Omental fat pad (tissue), 4 donors: ENCODE results near the gene PTTG1IP. TPM values are rescaled to one million over a fixed set of nuclear protein-coding genes. Genes with fewer than 3 reads are reported as not detected.
A peak's percentile ranks its signal among the peaks of the same experiment; 100 is the strongest.

Experiments used
- ATAC-seq: fragments of 150-250 bp; one replicate; pipeline ENCODE4 v1.9.1; 2016; ENCODE audit warnings: mild to moderate bottlenecking, moderate library complexity; ENCODE audit not compliant: low FRiP score
- DNase-seq: peaks from one replicate; pipeline ENCODE4 v3.0.0-alpha.2; 2019; ENCODE audit warnings: low spot score
- total RNA-seq, 4 donors: library from RNA; depleted of rRNA; stranded (reverse); fragments of >200 nt; gene quantifications; one replicate each; pipeline ENCODE4 v1.1.0, GENCODE V29; 2016
- TF ChIP-seq, protein P1 (sequence below), 3 donors: fragments of 450-650 bp; IDR thresholded peaks; one replicate each; pipeline ENCODE4 v1.5.1; 2016 to 2017; ENCODE audit warnings: antibody characterized with exemption in 3 of 3, mild to moderate bottlenecking in 3 of 3, moderate library complexity in 2 of 3

PTTG1IP gene
- total RNA-seq, 4 donors from 2014 or later: 200 to 241 (median 214) TPM

DNA sequence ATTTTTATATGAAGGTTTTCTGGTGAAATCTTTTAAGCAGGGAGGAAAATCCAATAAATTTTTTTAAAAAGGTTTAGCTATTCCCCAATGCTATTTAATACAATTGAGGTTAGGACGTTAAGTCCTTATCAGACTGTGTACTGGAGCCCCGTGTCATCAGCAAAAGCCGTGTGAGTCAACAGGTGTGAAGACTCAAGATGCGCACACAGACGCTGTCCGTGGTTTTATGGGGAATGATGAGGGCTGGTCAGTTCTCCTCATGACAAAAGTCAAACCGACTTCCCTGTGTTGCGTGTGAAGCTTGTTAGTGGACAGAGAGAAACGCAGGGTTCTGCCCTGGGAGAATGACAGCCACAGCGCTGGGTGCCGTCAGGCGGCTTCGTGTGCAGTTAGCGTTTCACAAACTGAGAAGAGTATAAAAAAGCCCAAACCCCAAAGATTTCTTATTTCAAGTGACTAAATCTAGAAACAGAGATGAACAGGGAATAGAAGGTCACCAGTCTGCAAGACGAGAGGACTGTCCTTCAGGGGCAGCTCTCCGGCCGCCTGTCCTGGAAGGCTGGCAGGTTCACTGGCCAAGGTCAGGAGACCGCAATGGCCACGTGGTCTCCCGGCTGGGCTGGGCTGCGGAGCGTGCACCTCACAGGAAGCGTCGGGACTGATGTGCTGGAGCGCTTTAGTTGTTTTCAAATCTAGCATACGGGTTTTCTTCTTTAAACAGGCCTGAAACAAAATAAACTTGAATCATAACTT is 22.4 kb downstream of the PTTG1IP start:
- ATAC-seq: no peak
- TF ChIP-seq, protein P1, sequence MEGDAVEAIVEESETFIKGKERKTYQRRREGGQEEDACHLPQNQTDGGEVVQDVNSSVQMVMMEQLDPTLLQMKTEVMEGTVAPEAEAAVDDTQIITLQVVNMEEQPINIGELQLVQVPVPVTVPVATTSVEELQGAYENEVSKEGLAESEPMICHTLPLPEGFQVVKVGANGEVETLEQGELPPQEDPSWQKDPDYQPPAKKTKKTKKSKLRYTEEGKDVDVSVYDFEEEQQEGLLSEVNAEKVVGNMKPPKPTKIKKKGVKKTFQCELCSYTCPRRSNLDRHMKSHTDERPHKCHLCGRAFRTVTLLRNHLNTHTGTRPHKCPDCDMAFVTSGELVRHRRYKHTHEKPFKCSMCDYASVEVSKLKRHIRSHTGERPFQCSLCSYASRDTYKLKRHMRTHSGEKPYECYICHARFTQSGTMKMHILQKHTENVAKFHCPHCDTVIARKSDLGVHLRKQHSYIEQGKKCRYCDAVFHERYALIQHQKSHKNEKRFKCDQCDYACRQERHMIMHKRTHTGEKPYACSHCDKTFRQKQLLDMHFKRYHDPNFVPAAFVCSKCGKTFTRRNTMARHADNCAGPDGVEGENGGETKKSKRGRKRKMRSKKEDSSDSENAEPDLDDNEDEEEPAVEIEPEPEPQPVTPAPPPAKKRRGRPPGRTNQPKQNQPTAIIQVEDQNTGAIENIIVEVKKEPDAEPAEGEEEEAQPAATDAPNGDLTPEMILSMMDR (IDR thresholded peaks at IDR 0.05): no peak
- DNase-seq: peak; percentile 15

DNA sequence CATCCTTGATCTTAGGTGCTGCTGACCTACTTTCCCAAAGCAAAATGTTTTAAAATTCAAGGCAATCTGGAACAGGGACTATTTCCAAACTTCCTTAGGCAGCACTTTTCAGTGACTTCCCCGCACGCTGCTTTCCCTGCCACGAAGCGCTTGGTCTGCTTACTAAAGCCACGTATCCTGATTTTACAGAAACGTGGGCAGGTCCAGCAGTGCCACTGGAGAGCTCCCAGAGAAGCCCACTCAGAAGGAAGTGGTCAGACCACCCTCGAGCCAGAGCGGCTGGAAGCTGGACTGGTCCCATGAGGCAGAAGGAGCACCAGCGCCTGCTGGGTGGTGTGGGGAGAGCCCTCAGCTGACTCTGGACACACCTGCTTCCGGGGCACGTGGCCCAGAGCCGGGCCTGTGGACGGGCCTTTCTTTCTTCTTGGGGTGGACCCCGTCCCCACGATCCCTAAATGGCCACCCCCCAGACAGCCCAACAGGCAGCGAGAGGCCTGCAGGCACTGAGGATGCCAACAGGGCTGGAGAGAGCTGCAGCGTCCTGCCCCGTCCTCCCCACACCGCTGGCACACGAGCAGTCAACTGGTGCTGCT is 23.2 kb downstream of the PTTG1IP start:
- no peak for DNase-seq
- TF ChIP-seq, protein P1 (IDR thresholded peaks at IDR 0.05): no peak

DNA sequence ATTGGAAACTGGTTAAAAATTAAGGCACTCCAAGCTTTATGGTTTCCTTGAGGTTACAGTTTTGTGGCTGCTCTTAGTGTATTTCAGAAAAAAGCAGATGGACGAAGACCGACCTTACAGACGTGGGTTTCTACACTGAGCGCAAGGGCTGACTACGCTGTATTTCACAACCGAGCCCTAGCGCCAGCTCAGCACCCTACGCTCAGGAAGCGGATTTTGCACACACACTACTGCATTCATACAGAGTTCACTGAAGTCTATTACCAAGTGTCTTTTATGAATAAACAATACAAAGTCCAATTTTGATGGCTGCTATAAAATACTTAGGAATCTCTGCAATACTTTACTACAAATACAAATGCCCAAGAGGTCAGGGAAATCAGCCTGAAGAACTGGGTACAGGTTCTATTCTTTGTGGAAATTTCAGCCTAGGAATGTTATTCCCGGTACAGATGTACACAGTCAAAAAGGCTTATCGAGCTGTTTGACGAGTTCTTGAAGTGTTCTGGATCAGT is 23.8 kb downstream of the PTTG1IP start:
- ATAC-seq (no peak), DNase-seq (no peak)

More for the DNA sequence above, 23.2 kb downstream of the PTTG1IP start:
- no peak for ATAC-seq

DNA sequence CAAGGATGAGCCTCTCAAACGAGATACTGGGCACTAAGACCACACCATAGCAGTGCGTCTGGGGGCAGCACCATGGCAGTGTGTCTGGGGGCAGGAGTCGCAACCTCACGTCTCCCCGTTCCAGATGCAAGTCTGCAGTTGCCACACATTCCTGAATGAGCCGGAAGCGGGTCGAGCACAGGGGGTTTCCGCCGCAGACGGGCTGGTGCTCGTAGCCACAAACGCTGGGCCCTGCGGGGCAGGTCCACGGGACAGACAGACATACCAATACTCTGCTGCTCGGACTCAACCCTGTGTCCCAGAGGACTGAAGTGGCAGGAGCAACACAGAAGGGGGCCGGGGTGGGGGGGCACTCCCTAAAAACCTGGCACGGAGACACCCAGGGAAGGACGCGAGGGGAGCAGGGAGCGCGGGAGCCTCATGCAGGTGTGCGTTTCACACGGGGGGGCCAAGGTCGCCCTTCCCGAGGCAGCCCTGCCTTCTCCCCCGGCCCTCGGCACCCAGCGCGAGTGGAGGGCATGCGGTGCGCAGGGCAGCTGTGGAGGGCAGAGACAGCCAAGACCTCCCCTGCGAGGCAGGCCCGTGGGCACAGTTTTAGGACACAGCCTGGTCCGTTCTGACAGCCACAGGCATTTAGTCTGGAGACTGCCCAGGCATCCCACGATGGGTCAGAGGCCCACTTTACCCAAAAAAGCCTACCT is 24.5 kb downstream of the PTTG1IP start:
- no peak for DNase-seq
- ATAC-seq: no peak
- TF ChIP-seq, protein P1 (IDR thresholded peaks at IDR 0.05): no peak

More for the DNA sequence above, 23.8 kb downstream of the PTTG1IP start:
- TF ChIP-seq, protein P1 (IDR thresholded peaks at IDR 0.05): no peak

DNA sequence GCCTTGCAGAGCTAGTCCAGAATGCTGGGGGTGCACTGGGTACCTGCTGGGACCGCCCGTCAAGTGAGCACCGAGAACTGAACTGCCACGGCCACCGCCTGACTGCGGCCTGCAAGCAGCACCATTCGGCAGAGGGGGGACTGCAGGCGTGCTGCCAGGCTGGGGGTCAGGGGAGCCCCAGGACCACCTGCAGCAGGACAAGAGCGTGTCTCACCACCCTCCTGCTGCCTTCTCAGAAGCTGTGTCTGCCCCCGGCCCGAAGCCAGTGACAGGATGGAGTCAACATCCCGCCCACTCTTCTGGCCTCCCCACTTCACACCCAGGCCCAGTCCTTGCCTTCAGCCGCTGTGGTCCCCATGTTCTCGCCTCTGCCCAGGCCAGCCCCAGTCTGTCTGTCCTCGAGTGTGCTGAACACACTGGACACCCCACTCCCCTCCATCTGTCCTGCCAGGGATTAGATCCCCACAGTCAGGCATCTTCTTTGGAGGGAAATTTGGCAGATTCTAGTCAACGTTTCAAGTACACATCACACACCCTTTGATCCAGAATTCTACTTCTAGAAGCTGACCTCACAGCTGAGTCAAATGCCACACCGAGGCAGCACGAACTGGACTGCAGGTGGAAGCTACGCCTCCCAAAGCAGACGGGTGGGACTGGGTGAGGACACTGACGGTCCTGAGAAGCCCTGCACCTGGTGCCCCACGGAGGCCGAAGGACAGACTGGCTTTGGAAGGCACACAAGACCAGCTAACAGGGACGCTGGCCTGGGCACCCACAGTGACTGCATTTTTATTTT is 26.0 kb downstream of the PTTG1IP start:
- ATAC-seq (no peak), DNase-seq (no peak)
- TF ChIP-seq, protein P1 (IDR thresholded peaks at IDR 0.05): no peak

DNA sequence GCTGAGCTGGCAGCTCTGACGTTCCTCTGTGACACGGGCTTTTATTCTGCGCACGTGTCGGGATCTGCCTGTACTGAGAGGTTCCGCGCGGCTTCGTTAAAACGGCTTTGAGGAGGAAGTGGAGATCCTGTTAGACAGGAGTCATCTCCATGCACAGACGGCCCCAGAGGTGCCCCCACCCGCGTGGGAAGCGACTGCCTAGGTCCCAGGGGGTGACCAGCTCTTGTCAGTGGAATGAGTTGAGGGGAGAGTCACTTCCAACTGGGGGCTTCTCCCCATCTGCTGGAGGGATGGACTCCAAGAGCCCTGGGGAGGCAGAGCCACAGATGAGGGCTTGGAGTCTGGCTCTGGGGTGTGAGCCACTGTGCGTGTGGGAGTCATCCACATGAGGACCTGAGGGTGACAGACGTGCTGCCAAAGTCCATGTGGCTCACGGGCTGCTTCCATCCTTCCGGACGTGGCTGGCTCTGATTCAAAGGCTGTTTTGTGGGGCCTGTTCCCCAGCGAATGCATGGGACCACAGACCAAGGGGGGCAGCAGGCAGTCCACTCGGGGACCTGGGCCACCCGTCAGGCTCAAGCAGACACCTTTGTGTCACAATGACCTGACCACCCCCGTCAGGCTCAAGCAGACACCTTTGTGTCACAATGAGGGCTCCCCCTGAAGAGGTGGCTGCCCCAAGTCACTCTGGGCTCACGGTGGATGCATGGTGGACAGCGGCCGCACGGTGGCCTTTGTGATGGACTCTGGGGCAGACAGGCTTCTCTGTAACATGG is 26.8 kb downstream of the PTTG1IP start:
- DNase-seq (no peak), ATAC-seq (peak; percentile 53)
- TF ChIP-seq, protein P1 (IDR thresholded peaks at IDR 0.05): no peak
